Common myeloid progenitor, CD34-positive (primary cell): ENCODE data around the gene ANKRD44.

ENCODE experiments used
- CTCF ChIA-PET: fragments of 350-600 bp; sonication (Branson Sonifier 250); formaldehyde crosslinking; loops from one replicate; lab custom pipeline; 2021; ENCODE audit warnings: antibody characterized with exemption; lab: Charles Lee
- POLR2A ChIA-PET: fragments of 350-600 bp; sonication (Branson Sonifier 250); formaldehyde crosslinking; loops from one replicate; lab custom pipeline; 2021; ENCODE audit warnings: antibody characterized with exemption; lab: Charles Lee
- DNase-seq, 3 donors: peaks; one replicate each; pipeline versions ENCODE4 v3.0.0 to v3.0.0-alpha.2; 2013
- H3K27ac ChIP-seq, 2 experiments: 1 replicate in 1 of 2; 2 replicates in 1 of 2; pipeline ENCODE4 v1.7.0; 2013; ENCODE audit warnings: inconsistent platforms in 2 of 2, low read length in 2 of 2, mild to moderate bottlenecking in 2 of 2, low read depth in 1 of 2, moderate library complexity in 1 of 2; ENCODE audit not compliant: severe bottlenecking in 2 of 2, insufficient read depth in 1 of 2, poor library complexity in 1 of 2
- H3K27me3 ChIP-seq, 5 experiments: replicated peaks in 2 of 5; 1 replicate in 3 of 5; 2 replicates in 2 of 5; pipeline versions ENCODE4 v1.6.1 to v1.7.0; 2013; ENCODE audit warnings: low read length in 4 of 5, mild to moderate bottlenecking in 2 of 5, moderate library complexity in 2 of 5, inconsistent platforms in 1 of 5; ENCODE audit not compliant: insufficient read depth in 5 of 5, control insufficient read depth in 4 of 5
- H3K36me3 ChIP-seq, 4 experiments: 1 replicate in 2 of 4; 2 replicates in 2 of 4; pipeline versions ENCODE4 v1.6.1 to v1.7.0; 2013; ENCODE audit warnings: low read length in 3 of 4, control low read depth in 1 of 4, mild to moderate bottlenecking in 1 of 4; ENCODE audit not compliant: control insufficient read depth in 4 of 4, insufficient read depth in 4 of 4
- H3K4me1 ChIP-seq, 4 experiments: 1 replicate in 3 of 4; 2 replicates in 1 of 4; pipeline versions ENCODE4 v1.6.1 to v1.7.1; 2013; ENCODE audit warnings: low read length in 3 of 4, mild to moderate bottlenecking in 3 of 4, control low read depth in 1 of 4, inconsistent platforms in 1 of 4, moderate library complexity in 1 of 4; ENCODE audit not compliant: control insufficient read depth in 4 of 4, insufficient read depth in 4 of 4; ENCODE audit errors: control extremely low read depth in 1 of 4
- H3K4me3 ChIP-seq, 7 experiments: 1 replicate in 4 of 7; 2 replicates in 3 of 7; pipeline versions ENCODE4 v1.5.1 to v1.7.0; 2013; ENCODE audit warnings: mild to moderate bottlenecking in 7 of 7, low read length in 6 of 7, moderate library complexity in 6 of 7, inconsistent platforms in 2 of 7, low read depth in 2 of 7, control low read depth in 1 of 7; ENCODE audit not compliant: insufficient read depth in 4 of 7, control insufficient read depth in 1 of 7; ENCODE audit errors: extremely low read depth in 1 of 7
- H3K9me3 ChIP-seq, 5 experiments: 1 replicate in 4 of 5; 2 replicates in 1 of 5; pipeline versions ENCODE4 v1.6.1 to v1.7.1; 2013; ENCODE audit warnings: low read length in 4 of 5, mild to moderate bottlenecking in 2 of 5, inconsistent platforms in 1 of 5, low read depth in 1 of 5, moderate library complexity in 1 of 5; ENCODE audit not compliant: control insufficient read depth in 4 of 5, insufficient read depth in 2 of 5; ENCODE audit errors: control extremely low read depth in 1 of 5
- WGBS: methylation state at CpG from one replicate; pipeline ENCODE4 v1.1.5; 2013; ENCODE audit not compliant: insufficient coverage; 5-methylcytosine and 5-hydroxymethylcytosine counted together

ANKRD44 gene

GRCh38 chr2:197339496-197340220, 29.1 kb upstream of the ANKRD44 start:
- ChIA-PET POLR2A (no interaction called here), CTCF (interaction anchor here (0.6 to 0.7 kb wide), 2 partner anchors 11 to 16 kb away, joined by 3 read pairs; no protein-coding TSS in a partner anchor)
- DNase-seq = peak in 2 of 3 donors; percentile 19 to 21
- H3K4me1 ChIP-seq = peaks cover 0 to 11% (median 9%) of the 10 kb centered on the region in 4 experiments
- no peaks in the 10 kb centered on the region for H3K9me3 ChIP-seq
- H3K27ac ChIP-seq = no peak overlapping the region
- no peaks in the 10 kb centered on the region for H3K36me3 ChIP-seq
- H3K4me3 ChIP-seq = no peak overlapping the region
- 50% methylated on average over 4 of the region's 7 CpGs for WGBS
- no peaks in the 10 kb centered on the region for H3K27me3 ChIP-seq

GRCh38 chr2:197339016-197339415, 28.4 kb upstream of the ANKRD44 start:
- no peak for DNase-seq
- CTCF ChIA-PET = no interaction called here
- POLR2A ChIA-PET = no interaction called here
- H3K27ac ChIP-seq = no peak overlapping the region
- whole genome bisulfite sequencing = 95% methylated on average over 8 of the region's 8 CpGs
- H3K9me3 ChIP-seq = no peaks in the 10 kb centered on the region
- no peaks in the 10 kb centered on the region for H3K27me3 ChIP-seq
- no peaks in the 10 kb centered on the region for H3K36me3 ChIP-seq
- peaks cover 0 to 11% (median 9%) of the 10 kb centered on the region in 4 experiments for H3K4me1 ChIP-seq
- no peak overlapping the region for H3K4me3 ChIP-seq

GRCh38 chr2:197332641-197333040, 22.1 kb upstream of the ANKRD44 start:
- Histone ChIP-seq H3K27me3 (no peaks in the 10 kb centered on the region), H3K4me1 (peaks cover 8 to 11% (median 10%) of the 10 kb centered on the region in 4 experiments), H3K27ac (no peak overlapping the region), H3K4me3 (no peak overlapping the region), H3K36me3 (no peaks in the 10 kb centered on the region), H3K9me3 (peaks cover 0 to 3% (median 0%) of the 10 kb centered on the region in 5 experiments)
- ChIA-PET CTCF (no interaction called here), POLR2A (no interaction called here)
- DNase-seq = no peak
- WGBS = 100% methylated on average over 1 of the region's 2 CpGs

GRCh38 chr2:197328461-197328860, 17.9 kb upstream of the ANKRD44 start:
- WGBS = 61% methylated on average over 5 of the region's 5 CpGs
- H3K27ac ChIP-seq = no peak overlapping the region
- CTCF ChIA-PET = interaction anchor here (0.8 to 2.7 kb wide), 6 partner anchors 11 to 215 kb away, joined by 3 to 12 read pairs (median 4); no protein-coding TSS in a partner anchor

GRCh38 chr2:197327472-197328098, 17.0 kb upstream of the ANKRD44 start:
- no peaks in the 10 kb centered on the region for H3K27me3 ChIP-seq
- CTCF ChIA-PET = interaction anchor here (0.7 to 2.7 kb wide), 8 partner anchors 10 to 214 kb away, joined by 3 to 12 read pairs (median 4); no protein-coding TSS in a partner anchor
- POLR2A ChIA-PET = no interaction called here
- H3K4me3 ChIP-seq = peak overlapping the region in 1 of 7 experiments; percentile 0
- peak in 2 of 3 donors; percentile 46 to 58 for DNase-seq
- H3K27ac ChIP-seq = no peak overlapping the region
- H3K36me3 ChIP-seq = no peaks in the 10 kb centered on the region
- WGBS = 0% methylated on average over 1 of the region's 1 CpG
- peaks cover 17 to 37% (median 30%) of the 10 kb centered on the region in 4 experiments for H3K4me1 ChIP-seq
- H3K9me3 ChIP-seq = peaks cover 0 to 3% (median 0%) of the 10 kb centered on the region in 5 experiments

More at GRCh38 chr2:197328461-197328860, 17.9 kb upstream of the ANKRD44 start:
- Histone ChIP-seq H3K4me3 (no peak overlapping the region), H3K36me3 (no peaks in the 10 kb centered on the region), H3K9me3 (peaks cover 0 to 3% (median 0%) of the 10 kb centered on the region in 5 experiments), H3K4me1 (peaks cover 12 to 28% (median 21%) of the 10 kb centered on the region in 4 experiments), H3K27me3 (no peaks in the 10 kb centered on the region)
- DNase-seq = peak in 1 of 3 donors; percentile 26
- POLR2A ChIA-PET = no interaction called here

- DNase-seq = no peak
- POLR2A ChIA-PET = no interaction called here
- no peaks in the 10 kb centered on the region for H3K36me3 ChIP-seq
- no peak overlapping the region for H3K27ac ChIP-seq
- no peaks in the 10 kb centered on the region for H3K27me3 ChIP-seq
- peaks cover 0 to 3% (median 0%) of the 10 kb centered on the region in 5 experiments for H3K9me3 ChIP-seq
- peaks cover 18 to 42% (median 35%) of the 10 kb centered on the region in 4 experiments for H3K4me1 ChIP-seq
- CTCF ChIA-PET = interaction anchor here (0.7 to 2.7 kb wide), 11 partner anchors 9 to 214 kb away, joined by 3 to 12 read pairs (median 4); no protein-coding TSS in a partner anchor
- H3K4me3 ChIP-seq = no peak overlapping the region
- 86% methylated on average over 1 of the region's 3 CpGs for WGBS
These were observed 16.5 kb upstream of the ANKRD44 start for GRCh38 chr2:197327073-197327471.
